GM12878 (cell line): ENCODE results near the gene CACNA2D3.

Source experiments
- BRCA1 ChIP-seq: IDR thresholded peaks from 2 replicates; pipeline ENCODE4 v1.6.1; 2011; ENCODE audit warnings: low read depth, low read length, improper control_type of control experiment
- CHD2 ChIP-seq: IDR thresholded peaks from 2 replicates; pipeline ENCODE4 v1.6.1; 2011; ENCODE audit warnings: low read depth, low read length, improper control_type of control experiment, borderline replicate concordance
- CTCF ChIP-seq, 3 experiments: IDR thresholded peaks in 2 of 3; conservative IDR thresholded peaks in 1 of 3; 2 replicates each; pipeline ENCODE4 v1.5.1; 2011; ENCODE audit warnings: low read depth in 3 of 3, low read length in 3 of 3, mild to moderate bottlenecking in 3 of 3, control low read depth in 2 of 3, moderate library complexity in 2 of 3, inconsistent platforms in 1 of 3, mixed read lengths in 1 of 3; ENCODE audit not compliant: control insufficient read depth in 2 of 3, insufficient read depth in 1 of 3; ENCODE audit errors: extremely low read depth in 1 of 3
- FOXK2 ChIP-seq: fragments of 450-650 bp; IDR thresholded peaks from 2 replicates; pipeline ENCODE4 v1.6.1; 2017; ENCODE audit warnings: mild to moderate bottlenecking, moderate library complexity
- GABPA ChIP-seq: IDR thresholded peaks from 2 replicates; pipeline ENCODE4 v1.6.1; 2014; ENCODE audit warnings: antibody characterized with exemption, low read depth, mild to moderate bottlenecking, inconsistent platforms
- RAD21 ChIP-seq: IDR thresholded peaks from 2 replicates; pipeline ENCODE4 v1.6.1; 2011; ENCODE audit warnings: mild to moderate bottlenecking, low read depth, low read length, moderate library complexity; ENCODE audit not compliant: insufficient read depth
- SP1 ChIP-seq: IDR thresholded peaks from one replicate; pipeline ENCODE4 v1.6.1; 2011; ENCODE audit warnings: low read depth, low read length
- SREBF1 ChIP-seq: IDR thresholded peaks from 2 replicates; pipeline ENCODE4 v1.6.1; 2012; ENCODE audit warnings: mild to moderate bottlenecking, low read length
- SRF ChIP-seq, 2 experiments: IDR thresholded peaks; 2 replicates each; pipeline ENCODE4 v1.6.1; 2011; ENCODE audit warnings: low read depth in 2 of 2, low read length in 2 of 2, mild to moderate bottlenecking in 1 of 2, moderate library complexity in 1 of 2

GRCh38 chr3:54454806-54455205 is 332.5 kb downstream of the CACNA2D3 start:
- TF ChIP-seq CHD2 = no peak
- no peak for TF ChIP-seq SRF (IDR thresholded peaks at IDR 0.05; ENCODE audit: low read depth in 2 of 2, low read length in 2 of 2)
- no peak for TF ChIP-seq BRCA1
- no peak for TF ChIP-seq CTCF (IDR thresholded peaks at IDR 0.05 in 2 of 3, conservative IDR thresholded peaks at IDR 0.05 in 1 of 3; ENCODE audit: control insufficient read depth in 2 of 3, extremely low read depth in 1 of 3, insufficient read depth in 1 of 3, low read depth in 3 of 3, low read length in 3 of 3)
- no peak for TF ChIP-seq GABPA
- TF ChIP-seq RAD21 = no peak
- no peak for TF ChIP-seq FOXK2
- no peak for TF ChIP-seq SP1
- TF ChIP-seq SREBF1 = no peak
